OCI-LY3 (cell line): Measurements from ENCODE around the gene PMVK.
A peak's percentile ranks its signal among the peaks of the same experiment; 100 is the strongest.

Experiments
- H2AFZ ChIP-seq: fragments of 200-600, 300-600 bp; shearing (Covaris generic); 2 replicates; pipeline ENCODE4 v1.6.0; 2014; ENCODE audit warnings: antibody characterized with exemption, low read depth, low read length
- H3K27ac ChIP-seq: fragments of 200-600, 300-600 bp; sonication (generic); 2 replicates; pipeline ENCODE4 v1.5.1; 2014; ENCODE audit warnings: mild to moderate bottlenecking, low read length, moderate library complexity, mixed read lengths
- H3K27me3 ChIP-seq: fragments of 200-600, 300-600 bp; sonication (generic); 2 replicates; pipeline ENCODE4 v1.6.1; 2014; ENCODE audit warnings: low read depth, low read length, mixed read lengths
- H3K36me3 ChIP-seq: fragments of 200-600, 300-600 bp; sonication (generic); replicated peaks from 2 replicates; pipeline ENCODE3; 2014; ENCODE audit warnings: low read depth, low read length, mixed read lengths
- H3K4me1 ChIP-seq: fragments of 300-600, 200-600 bp; sonication (generic); 2 replicates; pipeline ENCODE4 v1.6.1; 2014; ENCODE audit warnings: low read length, mixed read lengths
- H3K4me2 ChIP-seq: fragments of 200-600, 300-600 bp; sonication (generic); 2 replicates; pipeline ENCODE4 v1.6.1; 2014; ENCODE audit warnings: low read length, mixed read lengths
- H3K4me3 ChIP-seq: fragments of 300-600, 200-600 bp; sonication (generic); 2 replicates; pipeline ENCODE4 v1.5.1; 2014; ENCODE audit warnings: antibody characterized with exemption, mild to moderate bottlenecking, low read length, moderate library complexity
- H3K79me2 ChIP-seq: fragments of 300-600, 200-600 bp; shearing (Covaris generic); 2 replicates; pipeline ENCODE4 v1.6.1; 2014; ENCODE audit warnings: mild to moderate bottlenecking, low read length, mixed read lengths
- H3K9ac ChIP-seq: fragments of 300-600, 200-600 bp; shearing (Covaris generic); 2 replicates; pipeline ENCODE4 v1.6.0; 2014; ENCODE audit warnings: mild to moderate bottlenecking, low read length, moderate library complexity
- H3K9me3 ChIP-seq: fragments of 200-600, 300-600 bp; shearing (Covaris generic); 2 replicates; pipeline ENCODE4 v1.6.1; 2014; ENCODE audit warnings: low read length, mixed read lengths; ENCODE audit not compliant: insufficient read depth
- H4K20me1 ChIP-seq: fragments of 200-600, 300-600 bp; sonication (generic); 2 replicates; pipeline ENCODE4 v1.6.1; 2016; ENCODE audit warnings: low read length, mixed read lengths; ENCODE audit not compliant: insufficient read depth
- EZH2phosphoT487 ChIP-seq: fragments of 200-600 bp; shearing (Covaris generic); IDR thresholded peaks from 2 replicates; pipeline ENCODE4 v1.6.1; 2018; ENCODE audit warnings: antibody characterized with exemption, mixed run types, low read depth
- TF ChIP-seq, protein P1 (sequence below): fragments of 200-600, 300-600 bp; sonication (generic); IDR thresholded peaks from 2 replicates; pipeline ENCODE4 v1.5.1; 2014; ENCODE audit warnings: antibody characterized with exemption, low read length, low read depth

PMVK gene

DNA sequence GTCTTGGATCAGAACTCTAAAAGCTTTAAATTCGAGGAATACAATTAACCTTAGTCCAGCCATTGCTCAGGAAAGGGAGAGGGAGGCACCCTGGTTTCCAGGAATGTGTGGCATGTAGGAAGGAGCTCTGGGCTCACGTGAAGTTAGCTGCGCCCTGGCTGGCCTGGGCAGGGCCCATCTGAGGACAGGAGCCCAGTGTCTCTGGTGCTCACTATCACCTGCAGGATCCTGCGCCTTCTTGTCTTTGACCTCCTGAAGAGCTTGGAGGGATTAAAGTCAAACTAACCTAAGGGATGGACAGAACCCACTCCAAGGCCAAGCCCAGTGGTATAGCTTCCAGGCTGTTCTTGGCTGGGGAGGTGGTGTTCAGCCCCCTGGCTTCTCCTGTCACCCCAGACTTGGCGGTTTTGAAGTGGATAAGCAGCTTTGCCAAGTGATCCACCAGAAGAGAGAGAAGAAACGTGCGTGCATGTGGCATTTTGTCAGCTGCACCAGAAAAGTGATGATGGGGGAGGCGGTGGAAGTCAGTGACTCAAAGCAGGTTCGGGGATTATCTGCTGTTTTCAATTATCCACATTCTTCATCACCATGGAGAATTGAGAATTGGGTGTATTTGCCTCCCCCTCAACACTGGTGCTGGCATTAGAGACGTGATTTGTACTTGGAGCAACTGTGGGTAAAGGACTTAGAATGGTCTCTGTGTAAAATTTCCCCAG lies 54.5 kb downstream of the PMVK start:
- no peaks in the 10 kb centered on the region for H3K9me3 ChIP-seq
- no peaks in the 10 kb centered on the region for H4K20me1 ChIP-seq
- no peaks in the 10 kb centered on the region for H3K79me2 ChIP-seq
- TF ChIP-seq EZH2phosphoT487: no peak
- TF ChIP-seq, protein P1, sequence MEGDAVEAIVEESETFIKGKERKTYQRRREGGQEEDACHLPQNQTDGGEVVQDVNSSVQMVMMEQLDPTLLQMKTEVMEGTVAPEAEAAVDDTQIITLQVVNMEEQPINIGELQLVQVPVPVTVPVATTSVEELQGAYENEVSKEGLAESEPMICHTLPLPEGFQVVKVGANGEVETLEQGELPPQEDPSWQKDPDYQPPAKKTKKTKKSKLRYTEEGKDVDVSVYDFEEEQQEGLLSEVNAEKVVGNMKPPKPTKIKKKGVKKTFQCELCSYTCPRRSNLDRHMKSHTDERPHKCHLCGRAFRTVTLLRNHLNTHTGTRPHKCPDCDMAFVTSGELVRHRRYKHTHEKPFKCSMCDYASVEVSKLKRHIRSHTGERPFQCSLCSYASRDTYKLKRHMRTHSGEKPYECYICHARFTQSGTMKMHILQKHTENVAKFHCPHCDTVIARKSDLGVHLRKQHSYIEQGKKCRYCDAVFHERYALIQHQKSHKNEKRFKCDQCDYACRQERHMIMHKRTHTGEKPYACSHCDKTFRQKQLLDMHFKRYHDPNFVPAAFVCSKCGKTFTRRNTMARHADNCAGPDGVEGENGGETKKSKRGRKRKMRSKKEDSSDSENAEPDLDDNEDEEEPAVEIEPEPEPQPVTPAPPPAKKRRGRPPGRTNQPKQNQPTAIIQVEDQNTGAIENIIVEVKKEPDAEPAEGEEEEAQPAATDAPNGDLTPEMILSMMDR: no peak
- H3K4me2 ChIP-seq: no peak overlapping the region
- H3K27me3 ChIP-seq: no peaks in the 10 kb centered on the region
- no peaks in the 10 kb centered on the region for H3K36me3 ChIP-seq
- H3K27ac ChIP-seq: no peak overlapping the region
- H3K4me1 ChIP-seq: peaks cover 8% of the 10 kb centered on the region; the same call in 1 of the 2 replicates
- no peak overlapping the region for H3K9ac ChIP-seq
- H2AFZ ChIP-seq: no peak overlapping the region
- H3K4me3 ChIP-seq: no peak overlapping the region

DNA sequence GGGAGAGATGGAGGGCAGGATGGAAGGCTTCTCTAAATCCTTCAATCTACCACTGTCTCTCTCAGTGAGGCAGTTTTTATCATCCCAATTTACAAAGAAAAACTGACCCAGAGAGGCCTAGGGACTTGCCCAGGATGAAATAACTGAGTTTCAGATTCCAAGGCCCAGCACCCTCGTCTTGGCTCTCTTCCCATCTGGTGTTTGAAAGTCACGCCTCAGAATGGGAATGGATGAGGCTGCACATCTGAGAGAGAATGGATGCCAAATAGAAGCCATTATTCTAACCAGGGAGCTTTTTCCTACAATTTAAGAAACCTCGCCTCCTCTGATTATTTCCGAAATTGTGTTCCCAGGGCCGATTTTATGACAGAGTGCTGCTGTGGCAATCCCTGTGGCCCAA lies 55.8 kb downstream of the PMVK start:
- Histone ChIP-seq H3K9ac (no peak overlapping the region), H3K9me3 (no peaks in the 10 kb centered on the region), H2AFZ (no peak overlapping the region), H3K4me2 (no peak overlapping the region), H3K36me3 (no peaks in the 10 kb centered on the region), H3K79me2 (no peaks in the 10 kb centered on the region), H3K4me1 (peaks cover 2% of the 10 kb centered on the region; the same call in 1 of the 2 replicates), H3K4me3 (no peak overlapping the region), H3K27me3 (no peaks in the 10 kb centered on the region), H4K20me1 (no peaks in the 10 kb centered on the region), H3K27ac (no peak overlapping the region)
- TF ChIP-seq, protein P1: no peak
- TF ChIP-seq EZH2phosphoT487: no peak

DNA sequence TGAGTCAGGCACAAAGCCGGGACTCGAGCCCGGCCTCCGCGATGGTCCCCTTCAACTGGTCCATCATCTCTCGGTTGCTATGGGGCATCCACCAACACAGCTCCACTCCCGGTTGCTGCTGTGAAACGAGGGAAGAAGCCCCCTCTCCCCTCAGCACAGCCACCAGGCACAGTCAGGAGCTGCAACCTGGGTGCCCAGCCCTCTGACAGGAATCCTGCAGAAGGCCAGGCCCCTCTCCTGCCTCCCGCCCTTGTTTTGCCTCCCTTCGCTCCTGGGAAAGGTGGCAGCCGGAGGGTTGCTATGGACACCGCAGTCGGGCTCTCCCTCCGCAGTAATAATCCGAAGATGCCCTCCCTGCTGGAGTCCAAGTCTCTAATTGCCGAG lies 57.5 kb downstream of the PMVK start:
- TF ChIP-seq, protein P1: no peak
- no peak for TF ChIP-seq EZH2phosphoT487
- no peak overlapping the region for H3K4me2 ChIP-seq

DNA sequence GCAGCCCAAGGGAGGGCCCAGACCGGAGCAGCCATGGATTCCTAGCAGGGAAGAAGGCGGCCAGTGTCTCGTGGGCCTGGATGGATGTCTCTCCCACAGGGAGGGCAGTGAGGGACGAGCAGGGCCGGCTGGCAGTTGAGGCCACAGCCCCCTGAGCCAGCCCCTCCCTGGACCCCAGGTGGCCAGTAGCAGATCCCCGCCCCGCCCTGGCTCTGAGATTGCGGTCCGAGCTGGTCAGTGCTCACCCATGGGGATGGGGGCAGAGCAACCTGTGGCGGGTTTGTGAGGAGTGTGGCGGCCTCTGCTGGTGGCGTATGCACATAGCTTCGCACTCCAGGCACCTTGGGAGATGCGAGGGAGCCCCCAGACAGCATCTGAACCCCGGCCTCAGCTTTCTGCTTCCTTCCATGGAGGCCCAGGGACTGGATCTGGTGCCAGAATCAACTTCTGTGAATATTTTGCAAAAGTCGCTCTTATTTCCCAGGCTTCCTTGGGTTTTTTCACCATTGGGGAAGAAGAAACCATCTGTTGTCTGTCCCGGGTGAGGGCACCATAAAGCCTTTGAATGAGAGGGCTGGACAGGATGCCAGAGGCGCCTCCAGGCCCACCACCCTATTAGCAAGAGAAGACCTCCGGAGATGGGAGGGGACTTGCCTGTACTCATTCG lies 58.0 kb downstream of the PMVK start:
- no peak for TF ChIP-seq EZH2phosphoT487
- TF ChIP-seq, protein P1: peak; percentile 96
- H2AFZ ChIP-seq: no peak overlapping the region
- no peaks in the 10 kb centered on the region for H3K79me2 ChIP-seq
- no peaks in the 10 kb centered on the region for H4K20me1 ChIP-seq
- H3K27me3 ChIP-seq: no peaks in the 10 kb centered on the region
- H3K4me2 ChIP-seq: peak overlapping the region; percentile 39
- H3K27ac ChIP-seq: no peak overlapping the region
- no peaks in the 10 kb centered on the region for H3K36me3 ChIP-seq
- no peak overlapping the region for H3K4me3 ChIP-seq
- H3K9me3 ChIP-seq: no peaks in the 10 kb centered on the region
- H3K9ac ChIP-seq: no peak overlapping the region
- H3K4me1 ChIP-seq: peaks cover 21% of the 10 kb centered on the region

More for the DNA sequence above, 57.5 kb downstream of the PMVK start:
- Histone ChIP-seq H4K20me1 (no peaks in the 10 kb centered on the region), H3K27me3 (no peaks in the 10 kb centered on the region), H3K4me1 (peaks cover 15% of the 10 kb centered on the region), H3K36me3 (no peaks in the 10 kb centered on the region), H3K9me3 (no peaks in the 10 kb centered on the region), H2AFZ (no peak overlapping the region), H3K79me2 (no peaks in the 10 kb centered on the region), H3K4me3 (no peak overlapping the region), H3K9ac (no peak overlapping the region), H3K27ac (no peak overlapping the region)
